SU-DHL-6 (cell line): ENCODE measurements around the gene SGCA.

Experiments
- H2AFZ ChIP-seq: fragments of 200-600 bp; sonication (generic); 2 replicates; pipeline ENCODE4 v1.6.1; 2014; ENCODE audit warnings: low read depth, mild to moderate bottlenecking, moderate library complexity, mixed read lengths, antibody characterized with exemption, low read length; ENCODE audit not compliant: severe bottlenecking
- H3F3A ChIP-seq: fragments of 200-600 bp; shearing (Covaris generic); 2 replicates; pipeline ENCODE4 v1.6.0; 2016; ENCODE audit warnings: antibody characterized with exemption, mild to moderate bottlenecking; ENCODE audit not compliant: insufficient read depth
- H3K27ac ChIP-seq: fragments of 200-600 bp; sonication (generic); 2 replicates; pipeline ENCODE4 v1.5.1; 2016; ENCODE audit warnings: low read depth, mild to moderate bottlenecking, low read length, moderate library complexity, mixed read lengths
- H3K27me3 ChIP-seq: fragments of 200-600 bp; sonication (generic), shearing (Covaris generic); 2 replicates; pipeline ENCODE4 v1.6.0; 2014; ENCODE audit warnings: mild to moderate bottlenecking, low read length
- H3K36me3 ChIP-seq: fragments of 200-600 bp; sonication (generic); 2 replicates; pipeline ENCODE4 v1.6.1; 2014; ENCODE audit warnings: mild to moderate bottlenecking, low read length, mixed read lengths
- H3K4me2 ChIP-seq: fragments of 300-600, 200-600 bp; shearing (Covaris generic), sonication (generic); 2 replicates; pipeline ENCODE4 v1.6.0; 2014; ENCODE audit warnings: low read length, low read depth, mild to moderate bottlenecking; ENCODE audit not compliant: poor library complexity, severe bottlenecking
- H3K4me3 ChIP-seq: fragments of 200-600 bp; sonication (generic); 2 replicates; pipeline ENCODE4 v1.5.1; 2014; ENCODE audit warnings: antibody characterized with exemption, low read length, mild to moderate bottlenecking, mixed read lengths; ENCODE audit not compliant: insufficient read depth, poor library complexity, severe bottlenecking
- H3K79me2 ChIP-seq: fragments of 200-600 bp; sonication (generic); 2 replicates; pipeline ENCODE4 v1.6.1; 2014; ENCODE audit warnings: mild to moderate bottlenecking, low read length, moderate library complexity; ENCODE audit not compliant: insufficient read depth
- H3K9ac ChIP-seq: fragments of 200-600 bp; sonication (generic); 2 replicates; pipeline ENCODE4 v1.7.0; 2014; ENCODE audit warnings: mild to moderate bottlenecking, low read length
- H3K9me2 ChIP-seq: fragments of 200-600 bp; sonication (generic); replicated peaks from 2 replicates; pipeline ENCODE4 v1.6.1; 2014; ENCODE audit warnings: low read length; ENCODE audit not compliant: insufficient read depth
- H3K9me3 ChIP-seq: fragments of 200-600 bp; sonication (generic); 2 replicates; pipeline ENCODE4 v1.6.1; 2014; ENCODE audit warnings: low read length, mixed read lengths; ENCODE audit not compliant: insufficient read depth
- H4K20me1 ChIP-seq: fragments of 200-600 bp; sonication (generic); 2 replicates; pipeline ENCODE4 v1.6.1; 2014; ENCODE audit warnings: low read depth, mild to moderate bottlenecking, antibody characterized with exemption, low read length, moderate library complexity, mixed read lengths
- EZH2phosphoT487 ChIP-seq: fragments of 200-600 bp; sonication (generic), shearing (Covaris generic); conservative IDR thresholded peaks from 2 replicates; pipeline ENCODE4 v1.6.1; 2018; ENCODE audit warnings: mild to moderate bottlenecking, antibody characterized with exemption, low read length, moderate library complexity, mixed read lengths
- TF ChIP-seq, protein P1 (sequence below): fragments of 200-600 bp; sonication (generic); IDR thresholded peaks from one replicate; pipeline ENCODE4 v1.5.1; 2017; ENCODE audit warnings: antibody characterized with exemption, mild to moderate bottlenecking, low read length, moderate library complexity; ENCODE audit not compliant: insufficient read depth, poor library complexity, severe bottlenecking

SGCA gene

DNA sequence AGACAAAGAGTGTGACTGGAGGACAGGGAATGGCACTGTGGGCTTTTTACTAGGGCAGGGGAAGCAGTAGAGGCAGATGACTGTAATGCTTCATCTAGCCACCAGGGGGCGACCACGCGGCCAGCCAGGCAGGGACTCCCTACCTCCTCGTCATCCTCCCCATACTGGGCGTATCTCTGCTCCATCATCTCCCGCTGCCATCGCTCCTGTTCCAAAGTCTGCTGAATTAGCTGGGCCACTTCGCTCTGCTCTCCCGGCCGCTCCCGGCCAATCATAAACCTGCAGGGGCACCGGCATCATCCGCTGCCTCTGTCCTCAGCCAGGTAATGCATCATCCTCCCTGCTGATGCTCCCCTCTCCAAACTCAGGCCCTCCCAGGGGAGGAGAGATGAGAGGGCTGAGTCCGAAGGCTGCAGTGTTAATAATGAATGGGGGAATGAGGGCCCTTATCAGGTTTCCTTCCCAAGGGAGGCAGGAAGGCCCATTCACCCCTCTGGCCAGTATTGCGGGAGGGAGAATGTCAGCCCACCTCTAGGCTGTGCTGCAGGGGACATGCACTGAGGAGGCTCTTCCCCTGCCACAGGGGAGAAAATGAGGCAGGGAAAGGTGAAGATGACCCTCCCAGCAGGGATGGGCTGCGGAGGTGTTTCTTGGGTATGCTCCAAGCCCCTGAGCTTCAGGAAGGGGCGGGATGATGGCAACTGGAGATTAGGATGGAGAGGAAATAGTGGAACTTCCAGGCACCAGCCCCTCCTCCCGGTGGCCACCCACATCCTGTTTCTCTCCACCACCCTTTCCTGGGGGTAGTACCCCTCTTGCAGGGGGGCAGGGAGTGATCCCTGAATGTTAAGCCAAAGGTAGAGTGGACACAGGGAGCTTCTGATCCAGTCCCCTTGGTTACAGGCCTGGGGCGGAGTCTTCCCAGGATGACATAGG lies 25.6 kb upstream of the SGCA start:
- no peak overlapping the region for H3K9ac ChIP-seq
- H3K9me2 ChIP-seq, result no peaks in the 10 kb centered on the region
- no peak overlapping the region for H3K4me2 ChIP-seq
- TF ChIP-seq, protein P1, sequence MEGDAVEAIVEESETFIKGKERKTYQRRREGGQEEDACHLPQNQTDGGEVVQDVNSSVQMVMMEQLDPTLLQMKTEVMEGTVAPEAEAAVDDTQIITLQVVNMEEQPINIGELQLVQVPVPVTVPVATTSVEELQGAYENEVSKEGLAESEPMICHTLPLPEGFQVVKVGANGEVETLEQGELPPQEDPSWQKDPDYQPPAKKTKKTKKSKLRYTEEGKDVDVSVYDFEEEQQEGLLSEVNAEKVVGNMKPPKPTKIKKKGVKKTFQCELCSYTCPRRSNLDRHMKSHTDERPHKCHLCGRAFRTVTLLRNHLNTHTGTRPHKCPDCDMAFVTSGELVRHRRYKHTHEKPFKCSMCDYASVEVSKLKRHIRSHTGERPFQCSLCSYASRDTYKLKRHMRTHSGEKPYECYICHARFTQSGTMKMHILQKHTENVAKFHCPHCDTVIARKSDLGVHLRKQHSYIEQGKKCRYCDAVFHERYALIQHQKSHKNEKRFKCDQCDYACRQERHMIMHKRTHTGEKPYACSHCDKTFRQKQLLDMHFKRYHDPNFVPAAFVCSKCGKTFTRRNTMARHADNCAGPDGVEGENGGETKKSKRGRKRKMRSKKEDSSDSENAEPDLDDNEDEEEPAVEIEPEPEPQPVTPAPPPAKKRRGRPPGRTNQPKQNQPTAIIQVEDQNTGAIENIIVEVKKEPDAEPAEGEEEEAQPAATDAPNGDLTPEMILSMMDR, result peak; percentile 78
- no peak for TF ChIP-seq EZH2phosphoT487
- H3K9me3 ChIP-seq, result no peaks in the 10 kb centered on the region
- no peaks in the 10 kb centered on the region for H3F3A ChIP-seq
- no peaks in the 10 kb centered on the region for H3K27me3 ChIP-seq
- no peak overlapping the region for H3K4me3 ChIP-seq
- H3K79me2 ChIP-seq, result no peaks in the 10 kb centered on the region
- H2AFZ ChIP-seq, result no peak overlapping the region
- H3K27ac ChIP-seq, result no peak overlapping the region
- H4K20me1 ChIP-seq, result no peaks in the 10 kb centered on the region
- peaks cover 15% of the 10 kb centered on the region for H3K36me3 ChIP-seq

DNA sequence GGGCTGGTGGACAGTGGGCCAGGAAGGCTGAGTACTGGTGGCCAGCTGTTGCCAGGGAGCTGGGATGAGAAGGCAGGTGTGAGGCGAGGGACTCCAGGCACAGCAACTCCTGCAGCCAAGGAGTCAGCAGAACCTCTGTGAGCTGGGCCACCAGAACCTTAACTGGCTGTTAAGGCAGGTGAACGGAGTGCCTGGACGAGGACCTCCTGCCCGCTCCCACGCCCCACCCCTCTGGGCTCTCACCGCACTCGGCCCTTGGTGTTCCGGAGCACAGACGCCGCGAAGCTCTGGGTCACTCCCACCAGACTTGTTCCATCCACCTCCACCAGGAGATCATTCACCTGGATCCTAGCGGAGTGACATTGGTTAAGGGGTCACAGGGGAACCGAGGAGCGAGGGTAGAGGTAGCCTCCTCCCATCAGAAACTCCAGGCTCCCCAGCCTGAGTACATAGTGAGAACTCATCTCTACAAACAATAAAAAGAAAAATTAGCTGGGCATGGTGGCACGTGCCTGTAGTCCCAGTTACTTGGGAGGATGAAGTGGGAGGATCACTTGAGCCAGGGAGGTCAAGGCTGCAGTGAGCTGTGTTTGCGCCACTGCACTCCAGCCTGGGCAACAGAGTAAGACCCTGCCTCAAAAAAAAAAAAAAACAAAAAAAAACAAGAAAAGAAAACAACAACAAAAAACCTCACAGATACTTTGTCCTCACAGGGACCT lies 24.6 kb upstream of the SGCA start:
- Histone ChIP-seq H2AFZ (no peak overlapping the region), H3K4me2 (no peak overlapping the region), H3K4me3 (no peak overlapping the region), H3K9ac (no peak overlapping the region), H3F3A (no peaks in the 10 kb centered on the region), H3K27ac (no peak overlapping the region), H4K20me1 (no peaks in the 10 kb centered on the region), H3K79me2 (peaks cover under 1% of the 10 kb centered on the region; the same call in 1 of the 2 replicates), H3K9me3 (no peaks in the 10 kb centered on the region), H3K36me3 (peaks cover 15% of the 10 kb centered on the region), H3K27me3 (no peaks in the 10 kb centered on the region), H3K9me2 (no peaks in the 10 kb centered on the region)
- TF ChIP-seq, protein P1, result no peak
- no peak for TF ChIP-seq EZH2phosphoT487

- peaks cover 6% of the 10 kb centered on the region for H3K79me2 ChIP-seq
- H3K36me3 ChIP-seq, result peaks cover 15% of the 10 kb centered on the region
- H3K9me3 ChIP-seq, result no peaks in the 10 kb centered on the region
- no peak overlapping the region for H3K9ac ChIP-seq
- no peak overlapping the region for H3K4me3 ChIP-seq
- H2AFZ ChIP-seq, result no peak overlapping the region
- H3K27ac ChIP-seq, result 0 out of 2 replicates have a peak overlapping the region, but pooled peaks have one; percentile 3
- no peaks in the 10 kb centered on the region for H3F3A ChIP-seq
- H3K4me2 ChIP-seq, result no peak overlapping the region
- no peaks in the 10 kb centered on the region for H3K27me3 ChIP-seq
- TF ChIP-seq EZH2phosphoT487, result no peak
- TF ChIP-seq, protein P1, result no peak
- H4K20me1 ChIP-seq, result no peaks in the 10 kb centered on the region
- no peaks in the 10 kb centered on the region for H3K9me2 ChIP-seq
Measured at GRCh38 chr17:50141745-50142110, 24.1 kb upstream of the SGCA start.
